K562 (cell line): Measurements from ENCODE around the gene NPR1. TPM values are rescaled to one million over a fixed set of nuclear protein-coding genes. Genes with fewer than 3 reads are reported as not detected.
A peak's percentile ranks its signal among the peaks of the same experiment; 100 is the strongest.

Source experiments
- E2F6 ChIP-seq, 2 experiments: IDR thresholded peaks; 2 replicates each; pipeline ENCODE4 v1.6.1; 2011; ENCODE audit warnings: borderline replicate concordance in 1 of 2, control low read depth in 1 of 2, low read depth in 1 of 2, low read length in 1 of 2, mild to moderate bottlenecking in 1 of 2, mixed read lengths in 1 of 2, moderate library complexity in 1 of 2; ENCODE audit not compliant: insufficient read depth in 1 of 2, insufficient read length in 1 of 2, poor library complexity in 1 of 2, severe bottlenecking in 1 of 2; ENCODE audit errors: extremely low read depth in 1 of 2
- EP400 ChIP-seq: fragments of 450-650 bp; IDR thresholded peaks from 2 replicates; pipeline ENCODE4 v1.6.1; 2017; ENCODE audit warnings: antibody characterized with exemption, mild to moderate bottlenecking, moderate library complexity
- KLF16 ChIP-seq: IDR thresholded peaks from 2 replicates; pipeline ENCODE4 v1.6.1; 2016; ENCODE audit warnings: antibody characterized with exemption
- MAZ ChIP-seq, 2 experiments: fragments of 450-650 bp in 1 of 2; sonication (generic) in 1 of 2; formaldehyde crosslinking; IDR thresholded peaks in 1 of 2; conservative IDR thresholded peaks in 1 of 2; 2 replicates each; pipeline versions ENCODE4 v1.4.0 to v1.5.0; 2020; ENCODE audit warnings: mild to moderate bottlenecking in 1 of 2, missing genetic modification reagents in 1 of 2
- MGA ChIP-seq: fragments of 450-650 bp; IDR thresholded peaks from 2 replicates; pipeline ENCODE4 v1.6.1; 2016; ENCODE audit warnings: mild to moderate bottlenecking, moderate library complexity
- NEUROD1 ChIP-seq: fragments of 150-350 bp; IDR thresholded peaks from 2 replicates; pipeline ENCODE4 v1.6.1; 2014; ENCODE audit warnings: borderline replicate concordance, low read length, low read depth; ENCODE audit not compliant: partially characterized antibody
- SREBF1 ChIP-seq: fragments of 150-350 bp; IDR thresholded peaks from 2 replicates; pipeline ENCODE4 v1.6.1; 2014; ENCODE audit warnings: antibody characterized with exemption, low read depth, low read length, borderline replicate concordance
- ZBTB9 ChIP-seq: fragments of 450-650 bp; formaldehyde crosslinking; IDR thresholded peaks from 2 replicates; pipeline ENCODE4 v1.4.0; 2020; ENCODE audit warnings: mild to moderate bottlenecking, moderate library complexity
- polyA plus RNA-seq, 8 experiments: library from polyadenylated mRNA; depleted of rRNA in 4 of 8; stranded (reverse) in 5 of 8; unstranded in 3 of 8; fragments of >200 nt; fragmentation: Nextera tagmentation in 2 of 8; fragmentation: Illumina TruSeq in 1 of 8; extraction: Ambion mirVana in 2 of 8; extraction: Trizol in 1 of 8; gene quantifications; 2 replicates each; pipeline versions ENCODE4 v1.2.1 to v1.2.3, GENCODE V29; 2011 to 2014; ENCODE audit warnings: inconsistent platforms in 1 of 8, missing spikeins in 1 of 8
- total RNA-seq, 7 experiments: library from RNA; depleted of rRNA in 6 of 7; stranded (reverse); fragments of >200 nt in 6 of 7; fragmentation: Illumina TruSeq in 2 of 7; extraction: Trizol in 2 of 7; gene quantifications; 2 replicates each; pipeline versions ENCODE4 v1.2.1 to v1.2.3, GENCODE V29; 2011 to 2021; ENCODE audit warnings: low replicate concordance in 1 of 7

The NPR1 gene
- total and polyA plus RNA-seq, 9 of the 15 experiments (the other 6 are each of a cell fraction or from before 2014, with no cell fraction given), result 0.05 to 0.16 (median 0.06) TPM; not detected in 6

GRCh38 chr1:153697191-153698019 lies 18.9 kb downstream of the NPR1 start (continued):
- TF ChIP-seq ZBTB9 (CRISPR knock-in tag) (peak; percentile 15; the same call in 1 of the 2 replicates), SREBF1 (no peak), KLF16 (peak; percentile 81), E2F6 (IDR thresholded peaks at IDR 0.05; ENCODE audit: borderline replicate concordance in 1 of 2, extremely low read depth in 1 of 2, insufficient read depth in 1 of 2, insufficient read length in 1 of 2, low read depth in 1 of 2, low read length in 1 of 2, poor library complexity in 1 of 2, severe bottlenecking in 1 of 2) (peak in 1 of 2 experiments; percentile 64), MAZ (CRISPR knock-in tag; conservative IDR thresholded peaks at IDR 0.05 in 1 of 2, IDR thresholded peaks at IDR 0.05 in 1 of 2) (peak; percentile 46 to 68; a peak in 2 of 4 replicates), NEUROD1 (peak; percentile 53), MGA (peak; percentile 69), EP400 (peak; percentile 64; the same call in 1 of the 2 replicates)
